HG03558 (cell line): Measurements from ENCODE around the gene CABLES1.
"Not testable (repeated sequence)": the region's sequence is repeated elsewhere in the genome, so short reads cannot be mapped to it uniquely, and the experiment has no call there.

ENCODE experiments used
- ATAC-seq: cut with Tn5 transposase; IDR thresholded peaks from one replicate; pipeline ENCODE4 v1.9.1; 2021; ENCODE audit warnings: moderate number of reproducible peaks; ENCODE audit not compliant: unreplicated experiment; ENCODE audit errors: extremely low read depth

CABLES1 gene

GRCh38 chr18:23257686-23258565, 122.6 kb downstream of the CABLES1 start:
- ATAC-seq = no peak

DNA sequence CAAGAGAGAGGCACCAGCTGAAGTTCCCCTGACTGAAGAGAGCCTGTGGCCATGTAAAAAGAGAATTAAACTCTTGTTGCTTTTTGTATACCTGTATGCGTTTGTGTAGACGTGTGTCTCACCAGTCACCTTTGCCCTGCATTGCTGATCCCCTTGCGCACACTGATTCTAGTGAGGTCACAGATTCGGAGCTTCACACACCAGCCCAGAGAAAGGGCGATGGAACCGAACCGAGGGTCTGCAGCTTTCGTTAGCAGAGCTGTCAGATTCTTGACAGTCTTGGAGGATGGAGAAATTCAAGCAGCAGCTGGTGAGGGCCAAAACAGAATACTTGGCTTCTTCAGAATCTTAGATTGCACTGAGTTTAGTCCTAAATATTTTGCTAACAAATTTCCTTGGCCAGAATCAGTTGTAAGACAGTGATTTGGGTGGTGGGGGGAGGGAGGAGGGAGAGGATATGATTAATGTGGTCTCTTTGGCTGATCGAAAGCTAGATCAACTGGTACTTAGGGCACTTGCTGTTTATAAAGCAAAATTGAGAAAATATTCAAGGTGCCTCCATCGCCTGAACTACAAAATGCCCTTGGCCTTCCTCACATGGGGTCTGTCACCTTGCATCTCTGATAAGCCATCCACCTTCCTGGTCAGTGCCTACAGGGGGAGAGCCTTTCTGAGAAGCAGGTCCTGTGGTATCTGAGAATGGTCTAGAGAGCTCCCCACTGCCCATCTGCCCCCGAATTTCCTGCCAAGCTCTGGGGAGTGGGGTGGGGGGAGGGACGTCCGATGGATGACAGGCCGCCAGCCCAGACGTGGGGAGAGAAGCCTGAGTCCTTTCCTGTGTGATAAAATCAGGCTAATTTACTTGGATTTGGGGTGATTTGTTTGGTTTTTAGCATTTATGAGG, 123.5 kb downstream of the CABLES1 start:
- no peak for ATAC-seq

GRCh38 chr18:23259701-23260681, 124.7 kb downstream of the CABLES1 start:
- ATAC-seq = no peak

DNA sequence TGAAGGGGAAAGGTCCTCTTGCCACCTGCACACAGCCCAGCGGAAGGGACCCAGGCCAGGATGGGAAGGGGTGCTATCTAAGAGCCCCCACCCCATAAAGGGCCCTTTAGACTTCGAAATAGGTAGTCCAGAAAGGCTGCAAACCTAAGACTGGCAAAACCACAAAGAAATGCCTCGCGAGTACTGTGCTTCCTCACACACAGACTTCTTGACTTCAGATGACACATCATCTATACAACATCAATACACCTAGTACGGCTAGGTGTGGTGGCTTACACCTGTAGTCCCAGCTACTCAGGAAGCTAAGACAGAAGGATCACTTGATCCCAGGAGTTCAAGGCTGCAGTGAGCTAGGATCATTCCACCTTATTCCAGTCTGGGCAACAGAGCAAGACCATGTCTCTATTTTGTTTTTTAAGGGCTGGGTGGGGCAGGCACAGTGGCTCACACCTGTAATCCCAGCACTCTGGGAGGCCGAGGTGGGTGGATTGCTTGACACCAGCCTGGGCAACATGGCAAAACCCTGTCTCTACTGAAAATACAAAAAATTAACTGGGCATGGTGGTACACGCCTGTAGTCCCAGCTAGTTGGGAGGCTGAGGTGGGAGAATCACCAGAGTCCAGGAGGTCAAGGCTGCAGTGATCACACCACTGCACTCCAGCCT, 125.8 kb downstream of the CABLES1 start:
- no peak for ATAC-seq

GRCh38 chr18:23263551-23264235, 128.4 kb downstream of the CABLES1 start:
- no peak for ATAC-seq

DNA sequence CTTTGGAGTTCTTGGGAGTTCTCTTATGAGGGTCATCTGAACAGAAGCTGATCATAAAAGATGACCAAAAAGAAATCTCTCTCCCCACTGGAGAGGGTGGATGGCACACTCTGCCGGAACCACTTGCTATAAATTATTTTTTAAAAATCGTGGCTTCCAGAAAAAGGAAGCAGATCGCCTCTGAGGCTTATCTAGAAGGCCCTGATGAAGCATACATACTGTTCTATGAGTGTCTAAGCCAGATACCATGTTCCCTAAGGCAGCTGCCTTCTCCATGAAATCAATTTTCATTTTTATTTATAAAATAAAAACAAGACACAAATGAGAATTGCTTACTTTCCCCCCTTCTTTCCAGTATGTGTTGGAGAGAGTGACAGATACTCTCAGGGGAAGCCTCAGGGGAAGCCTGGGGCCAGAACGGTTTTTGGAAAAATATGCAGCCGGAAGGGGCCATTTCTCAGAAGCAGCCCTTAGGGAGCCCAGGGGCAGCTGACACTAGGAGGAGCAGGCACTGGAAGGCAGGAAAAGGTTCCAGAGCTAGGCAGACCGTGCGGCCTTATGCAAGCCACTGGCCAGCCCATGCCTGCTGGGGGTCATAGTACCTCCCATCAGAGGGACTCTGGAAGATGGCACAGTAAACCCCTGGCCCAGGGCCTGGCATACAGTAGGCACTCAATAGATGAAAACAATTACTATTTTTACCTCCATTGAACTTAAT, 130.6 kb downstream of the CABLES1 start:
- ATAC-seq = no peak

- no peak for ATAC-seq
Measured at GRCh38 chr18:23266717-23267446, 131.6 kb downstream of the CABLES1 start.

- no peak for ATAC-seq
Measured at GRCh38 chr18:23267447-23267776, 132.1 kb downstream of the CABLES1 start.

DNA sequence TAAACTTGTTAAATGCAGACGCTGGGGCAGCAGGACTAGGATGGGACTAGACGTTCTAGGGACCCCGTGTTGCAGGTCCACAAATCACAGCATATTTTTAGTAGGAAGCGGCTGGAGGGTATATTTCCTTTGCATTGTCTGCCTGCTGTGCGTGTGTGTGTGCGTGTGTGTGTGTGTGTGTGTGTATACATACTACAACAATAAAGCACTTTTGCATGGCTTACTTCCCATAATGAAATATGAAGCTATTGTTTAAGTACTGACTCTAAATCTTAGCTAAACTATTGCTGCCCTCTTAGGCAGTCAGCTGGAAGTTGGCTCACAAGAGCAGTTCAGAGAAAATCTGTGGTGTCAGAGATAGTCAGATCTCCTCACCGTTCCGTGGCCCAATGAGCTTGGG, 133.4 kb downstream of the CABLES1 start:
- no peak for ATAC-seq

DNA sequence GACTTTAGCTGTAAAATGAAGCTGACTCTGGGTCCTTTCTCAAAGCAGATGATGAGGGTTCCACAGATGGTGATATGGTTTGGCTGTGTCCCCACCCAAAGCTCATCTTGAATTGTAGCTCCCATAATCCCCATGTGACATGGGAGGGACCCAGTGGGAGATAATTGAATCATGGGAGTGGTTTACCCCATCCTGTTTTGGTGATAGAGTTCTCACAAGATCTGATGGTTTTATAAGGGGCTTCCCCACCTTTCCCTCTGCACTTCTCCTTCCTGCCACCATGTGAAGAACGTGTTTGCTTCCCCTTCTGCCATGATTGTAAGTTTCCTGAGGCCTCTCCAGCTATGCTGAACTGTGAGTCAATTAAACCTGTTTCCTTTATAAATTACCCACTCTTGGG, 133.8 kb downstream of the CABLES1 start:
- not testable (repeated sequence) for ATAC-seq

DNA sequence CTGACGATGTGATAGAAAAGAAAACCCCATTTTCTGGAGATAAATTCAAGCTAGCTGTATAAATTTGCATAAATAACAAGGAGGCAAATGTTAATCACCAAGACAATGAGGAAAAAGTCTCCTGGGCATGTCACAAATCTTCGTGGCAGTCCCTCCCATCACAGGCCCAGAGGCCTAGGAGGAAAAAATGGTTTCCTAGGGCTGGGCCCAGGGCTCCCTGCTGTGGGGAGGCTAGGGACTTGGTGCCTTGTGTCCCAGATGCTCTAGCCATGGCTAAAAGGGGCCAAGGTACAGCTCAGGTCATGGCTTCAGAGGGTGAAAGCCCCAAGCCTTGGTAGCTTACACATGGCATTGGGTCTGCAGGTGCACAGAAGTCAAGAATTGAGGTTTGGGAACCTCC, 134.6 kb downstream of the CABLES1 start:
- no peak for ATAC-seq

GRCh38 chr18:23270986-23271680, 135.8 kb downstream of the CABLES1 start:
- ATAC-seq = no peak

DNA sequence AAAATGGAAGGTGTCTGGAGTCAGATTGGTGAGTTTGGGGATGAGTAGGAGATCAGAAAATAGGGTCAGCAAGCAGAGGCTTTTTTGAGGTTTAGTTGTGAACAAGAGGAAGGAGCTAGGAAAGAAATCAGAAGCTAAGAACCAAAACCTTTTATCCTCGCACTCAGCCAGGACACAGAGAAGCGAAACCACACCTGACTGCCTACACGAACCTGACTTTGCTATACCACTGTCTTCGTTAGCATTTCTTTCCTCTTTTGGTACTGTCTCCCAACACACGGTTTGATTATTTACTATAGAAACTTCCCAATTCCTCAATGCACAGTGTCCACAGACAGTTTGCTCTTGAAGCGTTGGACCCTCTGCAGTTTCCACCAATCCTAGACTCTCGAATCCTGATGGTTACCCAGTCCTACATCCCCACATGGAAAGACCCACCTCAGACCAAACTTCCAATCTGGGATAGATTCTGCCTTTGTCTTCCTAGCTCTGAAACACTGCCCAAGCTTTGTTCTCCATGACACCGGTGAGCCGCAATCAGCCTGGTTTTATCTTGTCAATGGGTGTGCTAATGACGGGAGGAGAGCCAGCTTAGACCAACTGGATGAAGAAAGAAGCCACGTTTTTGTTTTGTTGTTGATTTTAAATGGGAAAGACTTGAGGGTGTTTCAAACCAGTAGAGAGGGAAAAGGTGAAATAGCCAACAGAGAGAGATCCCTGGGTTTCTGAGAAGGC, 137.4 kb downstream of the CABLES1 start:
- ATAC-seq = no peak

DNA sequence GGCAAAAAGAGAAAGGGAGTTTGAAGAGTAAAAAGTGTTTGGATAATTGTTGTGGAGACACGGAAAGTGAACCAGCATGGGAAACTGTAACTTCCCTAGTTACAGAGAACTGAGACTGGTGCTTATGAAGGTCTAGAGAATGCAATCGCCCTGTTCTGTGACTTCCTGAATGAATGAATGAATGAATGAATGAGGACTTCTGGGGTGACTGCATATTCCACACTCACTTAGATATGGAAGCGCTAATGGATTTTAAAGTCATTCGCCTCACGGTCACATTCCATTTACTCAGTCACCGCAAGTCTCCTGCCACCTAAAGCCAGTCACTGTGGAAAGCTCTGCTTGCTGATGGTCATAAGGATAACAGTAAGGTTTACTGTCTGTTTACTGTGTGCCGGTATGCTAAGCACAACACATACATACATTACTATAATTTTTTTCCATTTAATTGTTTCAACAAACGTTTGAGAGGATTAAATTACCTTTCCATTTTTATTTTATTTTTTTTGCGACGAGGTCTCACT, 138.2 kb downstream of the CABLES1 start:
- ATAC-seq = no peak

GRCh38 chr18:23274638-23275482, 139.6 kb downstream of the CABLES1 start:
- ATAC-seq = no peak
